ENCODE results near the gene GIPC1. TPM values are rescaled to one million over a fixed set of nuclear protein-coding genes. Genes with fewer than 3 reads are reported as not detected.
"Not testable (repeated sequence)": the region's sequence is repeated elsewhere in the genome, so short reads cannot be mapped to it uniquely, and the experiment has no call there.

GIPC1 gene
- total RNA-seq, 1 donor from 2014 or later = 97.7 TPM

DNA sequence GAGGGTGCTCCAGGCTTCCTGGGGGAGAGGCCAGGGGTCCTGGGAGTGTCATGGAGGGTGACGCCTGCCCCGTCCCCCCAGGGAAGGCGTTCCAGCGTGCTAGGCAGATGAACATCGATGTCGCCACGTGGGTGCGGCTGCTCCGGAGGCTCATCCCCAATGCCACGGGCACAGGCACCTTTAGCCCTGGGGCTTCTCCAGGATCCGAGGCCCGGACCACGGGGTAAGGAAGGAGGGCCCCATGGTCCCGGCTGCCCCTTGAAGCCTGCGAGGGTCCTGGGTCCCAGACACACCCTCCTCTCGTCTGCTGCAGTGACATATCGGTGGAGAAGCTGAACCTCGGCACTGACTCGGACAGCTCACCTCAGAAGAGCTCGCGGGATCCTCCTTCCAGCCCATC is 32.2 kb downstream of the GIPC1 start:
- intact Hi-C loops (cut with DNase I) = no loop called here
- H3K27me3 ChIP-seq = no peaks in the 10 kb centered on the region
- DNase-seq (no peak), ATAC-seq (no peak)
- H3K4me1 ChIP-seq = no peaks in the 10 kb centered on the region
- H3K9me3 ChIP-seq = no peaks in the 10 kb centered on the region
- no peak overlapping the region for H3K27ac ChIP-seq
- no peak overlapping the region for H3K4me3 ChIP-seq
- TF ChIP-seq, protein P1, sequence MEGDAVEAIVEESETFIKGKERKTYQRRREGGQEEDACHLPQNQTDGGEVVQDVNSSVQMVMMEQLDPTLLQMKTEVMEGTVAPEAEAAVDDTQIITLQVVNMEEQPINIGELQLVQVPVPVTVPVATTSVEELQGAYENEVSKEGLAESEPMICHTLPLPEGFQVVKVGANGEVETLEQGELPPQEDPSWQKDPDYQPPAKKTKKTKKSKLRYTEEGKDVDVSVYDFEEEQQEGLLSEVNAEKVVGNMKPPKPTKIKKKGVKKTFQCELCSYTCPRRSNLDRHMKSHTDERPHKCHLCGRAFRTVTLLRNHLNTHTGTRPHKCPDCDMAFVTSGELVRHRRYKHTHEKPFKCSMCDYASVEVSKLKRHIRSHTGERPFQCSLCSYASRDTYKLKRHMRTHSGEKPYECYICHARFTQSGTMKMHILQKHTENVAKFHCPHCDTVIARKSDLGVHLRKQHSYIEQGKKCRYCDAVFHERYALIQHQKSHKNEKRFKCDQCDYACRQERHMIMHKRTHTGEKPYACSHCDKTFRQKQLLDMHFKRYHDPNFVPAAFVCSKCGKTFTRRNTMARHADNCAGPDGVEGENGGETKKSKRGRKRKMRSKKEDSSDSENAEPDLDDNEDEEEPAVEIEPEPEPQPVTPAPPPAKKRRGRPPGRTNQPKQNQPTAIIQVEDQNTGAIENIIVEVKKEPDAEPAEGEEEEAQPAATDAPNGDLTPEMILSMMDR (IDR thresholded peaks at IDR 0.05) = no peak
- peaks cover 95% of the 10 kb centered on the region for H3K36me3 ChIP-seq

DNA sequence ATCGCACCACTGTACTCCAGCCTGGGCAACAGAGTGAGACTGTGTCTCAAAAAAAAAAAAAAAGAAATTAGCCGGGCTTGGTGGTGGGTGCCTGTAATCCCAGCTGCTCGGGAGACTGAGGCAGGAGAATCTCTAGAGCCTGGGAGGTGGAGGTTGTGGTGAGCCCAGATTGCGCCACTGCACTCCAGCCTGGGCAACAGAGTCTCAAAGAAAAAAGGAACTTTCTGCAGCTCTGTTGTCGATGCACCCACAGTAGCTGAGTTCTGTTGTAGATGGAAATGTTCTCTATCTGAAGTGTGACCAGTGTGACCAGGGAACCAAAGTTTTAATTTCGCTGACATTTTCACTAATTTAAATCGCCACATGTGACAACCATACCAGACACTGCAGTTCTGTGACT is 33.5 kb downstream of the GIPC1 start:
- DNase-seq; H3K27me3 ChIP-seq; H3K4me1 ChIP-seq; H3K4me3 ChIP-seq; intact Hi-C loops (cut with DNase I); H3K9me3 ChIP-seq; H3K27ac ChIP-seq: not testable (repeated sequence)
- peak; percentile 36 for ATAC-seq
- H3K36me3 ChIP-seq = peaks cover 92% of the 10 kb centered on the region

DNA sequence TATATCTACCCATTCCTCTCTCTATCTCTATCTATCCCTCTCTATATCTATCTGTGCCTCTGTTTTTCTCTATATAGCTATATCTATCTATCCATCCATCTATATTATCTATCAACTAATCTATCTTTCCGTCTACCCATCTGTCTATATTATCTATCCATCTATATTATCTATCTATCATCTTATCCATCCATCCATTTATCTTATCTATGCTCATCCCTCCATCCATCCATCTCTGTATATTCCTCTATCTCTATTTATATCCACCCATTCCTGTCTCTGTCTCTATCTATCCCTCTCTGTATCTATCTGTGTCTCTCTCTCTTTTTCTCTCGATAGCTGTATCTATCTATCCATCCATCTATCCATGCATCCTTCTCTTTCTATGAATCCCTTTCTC is 35.0 kb downstream of the GIPC1 start:
- DNase-seq = no peak

DNA sequence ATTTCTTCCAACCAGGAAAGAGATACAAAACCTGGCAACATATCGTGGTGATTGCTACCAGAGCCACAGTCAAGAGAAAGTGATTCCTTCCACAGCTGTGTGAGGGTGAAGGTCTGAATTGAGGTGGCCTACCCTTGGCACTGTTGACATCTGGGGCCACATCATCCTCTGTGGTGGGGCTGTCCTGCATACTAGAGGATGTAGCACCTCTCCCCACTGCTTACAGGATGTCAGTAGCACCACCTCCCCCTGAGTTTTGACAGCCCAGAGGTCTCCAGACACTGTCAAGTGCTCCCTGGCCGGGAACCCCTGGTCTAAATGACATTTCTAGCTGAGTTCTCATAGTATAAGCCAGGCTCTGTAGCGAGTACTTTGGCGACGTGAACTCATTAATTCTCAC is 36.2 kb downstream of the GIPC1 start:
- intact Hi-C loops (cut with DNase I) = no loop called here
- no peak overlapping the region for H3K4me3 ChIP-seq
- no peak for DNase-seq
- TF ChIP-seq, protein P1 (IDR thresholded peaks at IDR 0.05) = no peak
- no peaks in the 10 kb centered on the region for H3K9me3 ChIP-seq
- no peak overlapping the region for H3K27ac ChIP-seq
- no peaks in the 10 kb centered on the region for H3K27me3 ChIP-seq
- H3K4me1 ChIP-seq = no peaks in the 10 kb centered on the region
- peaks cover 75% of the 10 kb centered on the region for H3K36me3 ChIP-seq
- ATAC-seq = peak; percentile 65

More for the DNA sequence above, 35.0 kb downstream of the GIPC1 start:
- no peaks in the 10 kb centered on the region for H3K9me3 ChIP-seq
- no peaks in the 10 kb centered on the region for H3K4me1 ChIP-seq
- peaks cover 78% of the 10 kb centered on the region for H3K36me3 ChIP-seq
- no peak overlapping the region for H3K27ac ChIP-seq
- no peak overlapping the region for H3K4me3 ChIP-seq
- H3K27me3 ChIP-seq = no peaks in the 10 kb centered on the region
- intact Hi-C loops (cut with DNase I) = no loop called here
- ATAC-seq = no peak
- TF ChIP-seq, protein P1 (IDR thresholded peaks at IDR 0.05) = no peak

DNA sequence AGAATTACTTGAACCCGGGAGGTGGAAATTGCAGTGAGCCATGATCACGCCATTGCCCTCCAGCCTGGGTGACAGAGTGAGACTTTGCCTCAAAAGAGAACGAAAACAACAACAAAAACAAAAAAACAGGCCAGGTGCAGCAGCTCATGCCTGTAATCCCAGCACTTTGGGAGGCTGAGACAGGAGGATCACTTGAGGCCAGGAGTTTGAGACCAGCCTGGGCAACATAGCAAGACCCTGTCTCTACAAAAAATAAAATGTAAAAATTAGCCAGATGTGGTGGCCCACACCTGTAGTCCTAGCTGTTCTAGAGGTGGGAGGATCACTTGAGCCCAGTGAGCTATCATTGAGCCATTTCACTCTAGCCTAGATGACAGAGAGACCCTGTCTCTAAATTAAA is 43.6 kb downstream of the GIPC1 start:
- H3K36me3 ChIP-seq = peaks cover 78% of the 10 kb centered on the region
- H3K27me3 ChIP-seq; H3K4me3 ChIP-seq; ATAC-seq; DNase-seq; intact Hi-C loops (cut with DNase I); H3K27ac ChIP-seq; H3K9me3 ChIP-seq; H3K4me1 ChIP-seq: not testable (repeated sequence)

DNA sequence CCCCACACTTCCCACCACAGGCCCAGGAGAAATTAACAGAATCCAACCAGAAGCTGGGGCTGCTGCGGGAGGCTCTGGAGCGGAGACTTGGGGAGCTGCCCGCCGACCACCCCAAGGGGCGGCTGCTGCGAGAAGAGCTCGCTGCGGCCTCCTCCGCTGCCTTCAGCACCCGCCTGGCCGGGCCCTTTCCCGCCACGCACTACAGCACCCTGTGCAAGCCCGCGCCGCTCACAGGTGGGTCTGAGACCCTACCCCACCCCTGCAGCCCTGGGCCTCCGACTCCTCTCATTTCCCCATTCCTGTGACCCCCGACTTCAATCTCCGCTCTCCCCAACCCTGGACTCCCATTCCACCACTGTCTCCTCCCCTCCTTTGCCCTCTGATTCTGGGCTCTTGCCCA is 45.1 kb downstream of the GIPC1 start:
- H3K27ac ChIP-seq = no peak overlapping the region
- no peak for ATAC-seq
- H3K36me3 ChIP-seq = peaks cover 92% of the 10 kb centered on the region
- no peak for DNase-seq
- TF ChIP-seq, protein P1 (IDR thresholded peaks at IDR 0.05) = no peak
- intact Hi-C loops (cut with DNase I) = no loop called here
- no peaks in the 10 kb centered on the region for H3K27me3 ChIP-seq
- no peaks in the 10 kb centered on the region for H3K4me1 ChIP-seq
- H3K4me3 ChIP-seq = no peak overlapping the region
- no peaks in the 10 kb centered on the region for H3K9me3 ChIP-seq

DNA sequence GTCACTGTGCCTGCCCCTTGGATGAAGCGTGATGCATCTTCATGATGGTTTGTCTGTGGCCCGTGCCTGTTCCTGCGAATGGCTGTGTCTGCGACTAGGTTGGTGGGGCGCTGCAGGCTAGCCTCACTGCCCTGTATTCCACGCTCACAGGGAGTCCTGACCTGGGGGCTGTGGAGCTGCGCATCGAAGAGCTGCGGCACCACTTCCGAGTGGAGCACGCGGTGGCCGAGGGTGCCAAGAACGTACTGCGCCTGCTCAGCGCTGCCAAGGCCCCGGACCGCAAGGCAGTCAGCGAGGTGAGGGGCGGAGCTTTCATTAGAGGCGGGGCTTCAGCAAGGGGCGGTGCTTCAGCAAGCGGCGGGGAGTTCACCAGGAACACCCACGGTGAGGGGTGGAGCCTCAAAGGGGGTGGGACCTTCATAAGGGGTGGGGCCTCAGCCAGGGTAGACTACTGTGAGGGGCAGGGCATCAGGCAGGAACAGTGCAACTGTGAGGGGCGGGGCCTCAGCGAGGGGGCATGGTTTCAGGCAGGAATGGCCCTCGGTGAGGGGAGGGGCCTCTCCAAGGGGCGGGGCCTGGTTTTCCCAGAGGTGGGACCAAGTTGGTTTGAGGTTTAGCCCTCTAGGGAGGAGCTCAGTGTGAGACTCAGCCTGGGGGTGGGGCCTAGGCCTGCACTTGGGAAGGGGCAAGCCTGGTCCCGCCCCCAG is 45.6 kb downstream of the GIPC1 start:
- Histone ChIP-seq H3K27ac (no peak overlapping the region), H3K9me3 (no peaks in the 10 kb centered on the region), H3K27me3 (no peaks in the 10 kb centered on the region), H3K4me1 (no peaks in the 10 kb centered on the region), H3K4me3 (no peak overlapping the region), H3K36me3 (peaks cover 98% of the 10 kb centered on the region)
- intact Hi-C loops (cut with DNase I) = no loop called here
- TF ChIP-seq, protein P1 (IDR thresholded peaks at IDR 0.05) = no peak
- DNase-seq (peak; percentile 77), ATAC-seq (peak; percentile 80)

Measured in upper lobe of right lung (tissue), 1 donor.